Activated CD4-positive, CD25-positive, alpha-beta regulatory T cell (primary cell): ENCODE measurements around the gene RGS7.
"Not testable (repeated sequence)": the region's sequence is repeated elsewhere in the genome, so short reads cannot be mapped to it uniquely, and the experiment has no call there.

ENCODE experiments used
- DNase-seq, 4 experiments: peaks; one replicate each; lab custom pipeline; 2025; lab: John Stamatoyannopoulos, UW

The RGS7 gene

GRCh38 chr1:240976685-240977084, 380.3 kb downstream of the RGS7 start:
- DNase-seq = no peak

- no peak for DNase-seq
Measured at GRCh38 chr1:240973875-240974274, 383.1 kb downstream of the RGS7 start.

- DNase-seq = not testable (repeated sequence)
Measured at GRCh38 chr1:240972059-240972458, 384.9 kb downstream of the RGS7 start.

- no peak for DNase-seq
Measured at GRCh38 chr1:240970253-240970652, 386.8 kb downstream of the RGS7 start.

- DNase-seq = no peak
Measured at GRCh38 chr1:240968864-240969263, 388.1 kb downstream of the RGS7 start.

- DNase-seq = no peak
Measured at GRCh38 chr1:240967070-240967724, 389.8 kb downstream of the RGS7 start.

- no peak for DNase-seq
Measured at GRCh38 chr1:240965581-240966091, 391.4 kb downstream of the RGS7 start.

GRCh38 chr1:240962086-240962485, 394.9 kb downstream of the RGS7 start:
- no peak for DNase-seq

GRCh38 chr1:240956424-240956823, 400.6 kb downstream of the RGS7 start:
- no peak for DNase-seq

- no peak for DNase-seq
Measured at GRCh38 chr1:240956020-240956419, 401.0 kb downstream of the RGS7 start.

- no peak for DNase-seq
Measured at GRCh38 chr1:240947438-240948224, 409.4 kb downstream of the RGS7 start.

- no peak for DNase-seq
Measured at GRCh38 chr1:240946926-240947325, 410.1 kb downstream of the RGS7 start.

- DNase-seq = no peak
Measured at GRCh38 chr1:240942901-240943300, 414.1 kb downstream of the RGS7 start.

- no peak for DNase-seq
Measured at GRCh38 chr1:240941701-240942370, 415.2 kb downstream of the RGS7 start.

- DNase-seq = no peak
Measured at GRCh38 chr1:240936911-240937668, 419.9 kb downstream of the RGS7 start.

- DNase-seq = no peak
Measured at GRCh38 chr1:240935920-240936319, 421.1 kb downstream of the RGS7 start.

GRCh38 chr1:240931031-240931430, 426.0 kb downstream of the RGS7 start:
- DNase-seq = no peak

GRCh38 chr1:240928265-240928664, 428.7 kb downstream of the RGS7 start:
- DNase-seq = no peak

GRCh38 chr1:240927821-240928220, 429.2 kb downstream of the RGS7 start:
- no peak for DNase-seq

- DNase-seq = no peak
Measured at GRCh38 chr1:240925273-240925672, 431.7 kb downstream of the RGS7 start.

- DNase-seq = no peak
Measured at GRCh38 chr1:240917976-240918375, 439.0 kb downstream of the RGS7 start.

GRCh38 chr1:240914506-240914905, 442.5 kb downstream of the RGS7 start:
- no peak for DNase-seq
